HT1080 (cell line): ENCODE results near the gene MAP4. TPM values are rescaled to one million over a fixed set of nuclear protein-coding genes. Genes with fewer than 3 reads are reported as not detected.
"Not testable (repeated sequence)": the region's sequence is repeated elsewhere in the genome, so short reads cannot be mapped to it uniquely, and the experiment has no call there.

Source experiments
- DNase-seq: peaks from one replicate; pipeline ENCODE4 v3.0.0-alpha.2; 2015; ENCODE audit warnings: low read depth
- total RNA-seq: library from RNA; depleted of rRNA; stranded (reverse); fragments of >200 nt; shearing (Covaris generic); gene quantifications from 2 replicates; pipeline ENCODE4 v1.2.3, GENCODE V29; 2014

MAP4 gene
- total RNA-seq, 1 experiment from 2014 or later = 60.0 TPM

- no peak for DNase-seq
These were observed 1.9 kb downstream of the MAP4 start for GRCh38 chr3:48014358-48014757.

GRCh38 chr3:48013288-48013980, 2.8 kb downstream of the MAP4 start:
- DNase-seq = peak; percentile 76

DNA sequence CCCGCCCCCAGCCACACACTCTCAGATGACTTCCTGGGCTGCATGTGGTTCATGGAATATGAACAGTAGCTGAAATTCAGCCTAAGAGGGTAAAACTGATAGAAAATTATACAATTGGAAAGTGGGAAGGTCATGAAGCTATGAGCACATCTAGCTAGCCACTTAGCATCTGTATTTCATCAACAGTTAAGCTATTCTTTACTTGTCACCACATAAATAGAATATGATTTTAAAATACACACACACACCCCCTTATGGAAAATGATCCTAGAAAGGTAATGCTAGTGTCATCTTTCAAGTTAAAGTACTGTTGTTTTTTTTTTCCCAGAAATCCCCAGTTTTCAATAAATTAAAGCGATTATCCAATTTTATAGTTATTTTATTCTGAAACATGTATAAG, 3.6 kb downstream of the MAP4 start:
- no peak for DNase-seq

GRCh38 chr3:48008066-48008465, 8.2 kb downstream of the MAP4 start:
- DNase-seq = not testable (repeated sequence)

DNA sequence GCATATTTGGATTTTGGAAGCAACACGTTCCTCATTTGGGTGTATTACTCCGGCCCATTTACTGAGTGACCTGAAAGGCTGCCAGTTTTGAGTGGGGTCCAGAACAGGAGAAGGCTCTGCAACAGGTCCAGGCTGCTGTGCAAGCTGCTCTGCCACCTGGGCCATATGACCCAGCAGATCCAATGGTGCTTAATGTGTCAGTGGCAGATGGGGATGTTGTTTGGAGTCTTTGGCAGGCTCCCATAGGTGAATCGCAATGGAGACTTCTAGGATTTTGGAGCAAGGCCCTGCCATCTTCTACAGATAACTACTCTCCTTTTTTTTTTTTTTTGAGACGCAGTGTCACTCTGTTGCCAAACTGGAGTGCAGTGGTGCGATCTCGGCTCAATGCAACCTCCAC, 8.9 kb downstream of the MAP4 start:
- DNase-seq = not testable (repeated sequence)

- not testable (repeated sequence) for DNase-seq
These were observed 9.4 kb downstream of the MAP4 start for GRCh38 chr3:48006794-48007193.

GRCh38 chr3:48004694-48005093, 11.5 kb downstream of the MAP4 start:
- no peak for DNase-seq

- no peak for DNase-seq
These were observed 13.4 kb downstream of the MAP4 start for GRCh38 chr3:48002787-48003186.

GRCh38 chr3:48001991-48002390, 14.2 kb downstream of the MAP4 start:
- DNase-seq = no peak

DNA sequence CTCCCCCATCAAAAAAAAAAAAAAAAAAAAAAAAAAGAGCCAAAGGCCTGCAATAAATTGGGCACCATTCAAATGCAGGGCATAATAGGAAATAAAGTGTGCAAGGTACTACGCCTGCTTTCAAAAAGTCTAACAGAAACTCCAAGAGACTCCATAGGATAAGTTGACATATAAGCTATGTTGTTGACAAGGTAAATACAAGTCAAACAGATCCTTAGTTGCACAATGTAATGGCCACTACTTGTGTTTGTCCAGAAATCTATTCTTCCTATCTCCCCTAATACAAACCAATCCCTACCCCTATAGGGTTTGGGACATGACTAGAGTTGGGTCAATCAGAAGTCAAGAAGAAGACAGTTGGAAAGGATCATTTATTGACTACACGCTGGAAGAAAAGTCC, 16.0 kb downstream of the MAP4 start:
- no peak for DNase-seq

DNA sequence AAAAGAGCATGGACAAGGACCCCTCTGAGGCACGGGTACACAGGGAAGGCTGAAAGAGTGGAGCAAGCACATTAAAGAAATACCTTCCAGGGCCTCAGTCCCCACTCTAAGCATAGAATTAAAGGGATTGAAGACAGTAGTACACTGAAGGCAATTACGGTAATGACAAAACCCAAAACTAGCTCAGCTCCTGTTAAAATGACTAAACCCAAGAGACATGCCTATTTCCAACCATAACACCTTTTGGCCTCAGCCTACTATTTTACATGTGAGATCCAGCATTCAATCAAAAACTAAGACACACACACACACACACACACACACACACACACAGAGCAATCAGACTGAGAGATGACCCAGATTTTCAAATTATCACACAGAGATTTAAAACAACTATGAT, 19.8 kb downstream of the MAP4 start:
- no peak for DNase-seq

DNA sequence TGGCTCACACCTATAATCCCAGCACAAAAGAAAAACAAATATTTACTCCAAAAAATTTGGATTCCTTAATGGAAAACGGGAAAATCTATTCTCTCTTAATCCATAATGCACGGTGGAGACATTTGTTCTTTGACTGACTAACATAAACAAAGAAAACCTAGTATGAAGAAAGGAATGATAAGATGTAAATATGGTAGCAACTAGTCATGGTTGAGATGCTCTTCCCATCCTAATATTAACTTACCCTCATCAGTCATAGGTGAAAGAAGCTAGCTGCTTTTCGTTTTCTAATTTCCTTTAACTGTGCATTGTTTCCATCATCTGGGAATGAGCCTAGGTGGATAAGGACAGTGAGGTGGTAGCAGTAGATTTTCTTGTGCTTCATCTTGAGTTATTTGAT, 22.0 kb downstream of the MAP4 start:
- no peak for DNase-seq

GRCh38 chr3:47991341-47991740, 24.9 kb downstream of the MAP4 start:
- no peak for DNase-seq

GRCh38 chr3:47989981-47990440, 26.2 kb downstream of the MAP4 start:
- peak; percentile 88 for DNase-seq

- DNase-seq = no peak
These were observed 30.8 kb downstream of the MAP4 start for GRCh38 chr3:47985381-47985780.

DNA sequence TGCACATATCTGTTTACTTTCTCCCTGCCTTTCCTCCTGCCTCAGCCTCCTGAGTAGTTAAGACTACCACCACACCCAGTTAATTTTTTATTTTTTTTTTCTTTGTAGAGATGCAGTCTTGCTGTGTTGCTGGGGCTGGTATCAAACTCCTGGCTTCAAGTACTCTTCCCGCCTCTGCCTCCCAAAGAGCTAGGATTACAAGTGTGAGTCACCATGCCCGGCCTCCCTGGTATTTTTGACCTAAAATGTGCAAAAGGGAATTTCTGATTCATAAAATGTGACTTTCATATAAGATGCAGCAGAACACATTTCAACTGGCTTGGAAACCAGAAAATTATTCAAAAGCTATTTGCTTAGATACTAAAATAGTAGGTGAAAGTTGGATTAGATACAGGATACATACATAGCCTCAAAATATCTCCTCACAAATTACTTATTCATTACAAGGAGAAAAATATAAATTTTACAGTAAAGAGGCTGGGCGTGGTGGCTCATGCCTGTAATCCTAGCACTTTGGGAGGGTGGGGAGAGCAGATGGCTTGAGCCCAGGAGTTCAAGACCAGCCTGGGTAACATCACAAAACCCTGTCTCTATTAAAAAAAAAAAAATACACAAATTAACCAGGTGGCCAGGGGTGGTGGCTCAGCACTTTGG, 32.0 kb downstream of the MAP4 start:
- peak; percentile 90 for DNase-seq

- no peak for DNase-seq
These were observed 35.4 kb downstream of the MAP4 start for GRCh38 chr3:47980795-47981194.

DNA sequence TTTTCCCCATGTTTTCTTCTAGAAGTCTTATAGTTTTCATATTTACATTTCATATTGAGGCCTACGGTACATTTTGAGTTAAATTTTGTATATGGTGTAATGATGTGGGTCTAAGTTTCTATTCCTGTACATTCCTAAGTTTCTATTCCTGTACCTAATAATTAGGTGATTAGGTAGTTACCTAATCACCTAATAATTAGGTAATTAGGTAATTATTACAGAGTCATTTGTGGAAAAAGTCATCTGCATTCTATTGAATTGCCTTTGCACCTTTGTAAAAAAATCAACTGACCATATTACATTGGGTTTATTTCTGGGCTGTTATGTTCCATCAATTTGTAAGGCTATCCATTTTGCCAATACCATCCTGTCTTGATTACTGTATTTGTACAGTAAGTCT, 37.1 kb downstream of the MAP4 start:
- DNase-seq = no peak

DNA sequence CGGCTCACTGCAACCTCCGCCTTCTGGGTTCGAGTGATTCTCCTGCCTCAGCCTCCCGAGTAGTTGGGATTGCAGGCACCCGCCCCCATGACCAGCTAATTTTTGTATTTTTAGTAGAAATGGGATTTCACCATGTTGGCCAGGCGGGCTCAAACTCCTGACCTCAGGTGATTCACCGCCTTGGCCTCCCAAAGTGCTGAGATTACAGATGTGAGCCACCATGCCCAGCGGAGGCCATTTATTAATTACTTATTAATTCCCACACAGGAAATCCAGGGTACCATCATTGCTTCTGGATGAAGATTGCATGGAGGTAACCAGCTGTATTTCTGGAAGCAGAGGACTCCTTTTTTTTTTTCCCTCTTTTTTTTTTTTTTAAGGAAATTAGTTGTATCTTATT, 37.8 kb downstream of the MAP4 start:
- DNase-seq = no peak

DNA sequence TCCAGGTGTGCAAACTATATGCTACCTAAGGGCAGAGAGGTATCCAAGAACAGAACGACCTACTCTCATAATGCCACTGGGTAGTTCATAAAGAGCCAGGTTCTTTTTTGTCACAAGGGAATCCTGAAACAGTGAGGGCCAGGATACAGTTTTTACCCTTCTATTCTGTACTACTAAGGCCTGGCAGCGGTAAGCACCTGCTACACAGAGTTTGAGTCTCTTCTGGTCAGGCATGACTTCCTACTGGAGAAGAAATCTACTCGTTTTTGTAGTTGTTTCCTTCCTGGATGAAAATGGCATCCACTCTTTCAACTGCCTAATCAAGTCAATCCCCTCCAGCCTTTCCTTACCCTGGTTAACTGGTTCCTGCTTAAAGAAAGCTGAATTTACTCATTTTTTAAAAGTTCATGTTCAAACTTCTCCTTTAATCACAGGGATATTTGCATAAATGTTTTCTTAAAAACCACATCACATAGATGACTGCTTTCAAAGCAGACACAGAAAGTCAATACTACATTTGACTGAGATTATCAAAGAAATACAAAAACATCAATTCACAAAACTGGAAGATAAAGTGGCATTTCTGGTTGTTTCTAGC, 40.0 kb downstream of the MAP4 start:
- DNase-seq = no peak

GRCh38 chr3:47974974-47975470, 41.2 kb downstream of the MAP4 start:
- DNase-seq = no peak

- DNase-seq = no peak
These were observed 45.1 kb downstream of the MAP4 start for GRCh38 chr3:47971081-47971480.

DNA sequence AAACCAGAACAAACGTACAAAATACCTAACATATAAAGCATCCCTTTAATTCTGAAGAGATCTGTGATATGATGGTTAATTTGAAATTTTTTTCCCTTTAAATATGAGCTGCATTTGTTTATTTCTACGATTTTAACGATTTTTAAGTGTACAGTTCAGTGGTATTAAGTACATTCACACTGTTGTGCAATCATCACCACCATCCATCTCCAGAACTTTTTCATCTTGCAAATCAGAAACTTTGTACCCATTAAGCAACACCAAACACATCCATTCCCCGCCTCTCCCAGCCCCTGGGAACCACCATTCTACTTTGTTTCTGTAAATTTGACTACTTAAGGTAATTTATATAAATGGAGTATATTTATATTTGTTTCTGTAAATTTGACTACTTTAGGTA, 51.5 kb downstream of the MAP4 start:
- DNase-seq = no peak
